HepG2 (cell line): ENCODE results near the gene EPB41L2. TPM values are rescaled to one million over a fixed set of nuclear protein-coding genes. Genes with fewer than 3 reads are reported as not detected.

Experiments used
- FOXP1 ChIP-seq, 2 experiments: fragments of 450-650 bp in 1 of 2; IDR thresholded peaks; 2 replicates each; pipeline ENCODE4 v1.6.1; 2017 to 2018; ENCODE audit warnings: antibody characterized with exemption in 1 of 2
- GZF1 ChIP-seq: sonication (generic); formaldehyde crosslinking; IDR thresholded peaks from 2 replicates; pipeline ENCODE4 v1.5.1; 2020; ENCODE audit warnings: mild to moderate bottlenecking, missing genetic modification reagents
- HNF4G ChIP-seq, 2 experiments: sonication (generic) in 1 of 2; formaldehyde crosslinking in 1 of 2; IDR thresholded peaks; 2 replicates each; pipeline versions ENCODE4 v1.4.0 to v1.6.1; 2011 to 2020; ENCODE audit warnings: borderline replicate concordance in 2 of 2, low read depth in 2 of 2, mild to moderate bottlenecking in 2 of 2, low read length in 1 of 2, missing genetic modification reagents in 1 of 2, moderate library complexity in 1 of 2
- LRRFIP1 ChIP-seq: sonication (generic); formaldehyde crosslinking; conservative IDR thresholded peaks from 2 replicates; pipeline ENCODE4 v1.4.0; 2020; ENCODE audit warnings: missing genetic modification reagents
- MATR3 ChIP-seq: sonication (generic); formaldehyde crosslinking; IDR thresholded peaks from 2 replicates; pipeline ENCODE4 v1.4.0; 2020; ENCODE audit warnings: missing genetic modification reagents
- PAWR ChIP-seq: sonication (generic); formaldehyde crosslinking; IDR thresholded peaks from 2 replicates; pipeline ENCODE4 v1.4.0; 2020; ENCODE audit warnings: missing genetic modification reagents, mild to moderate bottlenecking, borderline replicate concordance
- POLR2A ChIP-seq, 2 experiments: IDR thresholded peaks; 2 replicates each; pipeline ENCODE4 v1.6.1; 2011; ENCODE audit warnings: low read depth in 2 of 2, low read length in 2 of 2, mild to moderate bottlenecking in 1 of 2, moderate library complexity in 1 of 2; ENCODE audit not compliant: insufficient read depth in 1 of 2
- SMAD9 ChIP-seq: sonication (generic); formaldehyde crosslinking; IDR thresholded peaks from 2 replicates; pipeline ENCODE4 v1.5.1; 2020; ENCODE audit warnings: mild to moderate bottlenecking, missing genetic modification reagents
- THRA ChIP-seq: sonication (generic); formaldehyde crosslinking; IDR thresholded peaks from 2 replicates; pipeline ENCODE4 v1.4.0; 2020; ENCODE audit warnings: missing genetic modification reagents, borderline replicate concordance
- WIZ ChIP-seq: sonication (generic); formaldehyde crosslinking; IDR thresholded peaks from 2 replicates; pipeline ENCODE4 v1.5.1; 2020; ENCODE audit warnings: mild to moderate bottlenecking, missing genetic modification reagents
- ZFYVE20 ChIP-seq: sonication (generic); formaldehyde crosslinking; IDR thresholded peaks from 2 replicates; pipeline ENCODE4 v1.8.0; 2023; ENCODE audit warnings: low read depth, mild to moderate bottlenecking, moderate library complexity, missing genetic modification reagents, borderline replicate concordance
- ZNF136 ChIP-seq: sonication (generic); formaldehyde crosslinking; IDR thresholded peaks from 2 replicates; pipeline ENCODE4 v1.8.1; 2022; ENCODE audit warnings: low read depth, mild to moderate bottlenecking, moderate library complexity, missing genetic modification reagents
- ZNF318 ChIP-seq: sonication (generic); formaldehyde crosslinking; IDR thresholded peaks from 2 replicates; pipeline ENCODE4 v1.4.0; 2020; ENCODE audit warnings: mild to moderate bottlenecking, missing genetic modification reagents
- ZNF550 ChIP-seq: sonication (generic); formaldehyde crosslinking; IDR thresholded peaks from 2 replicates; pipeline ENCODE4 v1.4.0; 2020; ENCODE audit warnings: mild to moderate bottlenecking, missing genetic modification reagents, borderline replicate concordance
- ZNF724P ChIP-seq: sonication (generic); formaldehyde crosslinking; IDR thresholded peaks from 2 replicates; pipeline ENCODE4 v1.8.0; 2022; ENCODE audit warnings: missing genetic modification reagents, borderline replicate concordance
- ZSCAN20 ChIP-seq: sonication (generic); formaldehyde crosslinking; IDR thresholded peaks from 2 replicates; pipeline ENCODE4 v1.4.0; 2020; ENCODE audit warnings: missing genetic modification reagents, mild to moderate bottlenecking, borderline replicate concordance
- polyA plus RNA-seq, 8 experiments: library from polyadenylated mRNA; depleted of rRNA in 3 of 8; stranded (reverse) in 7 of 8; unstranded in 1 of 8; fragments of >200 nt; fragmentation: Illumina TruSeq in 4 of 8; extraction: Trizol in 4 of 8; gene quantifications; 2 replicates each; pipeline versions ENCODE4 v1.2.1 to v1.2.3, GENCODE V29; 2011 to 2016; ENCODE audit warnings: low read depth in 4 of 8, missing spikeins in 1 of 8, mixed read lengths in 1 of 8; ENCODE audit not compliant: insufficient read depth in 1 of 8
- total RNA-seq, 5 experiments: library from RNA; depleted of rRNA; stranded (reverse); fragments of >200 nt; fragmentation: Illumina TruSeq; extraction: Trizol; gene quantifications; 2 replicates each; pipeline ENCODE4 v1.2.3, GENCODE V29; 2016; ENCODE audit warnings: low read depth in 1 of 5

EPB41L2 gene
- total and polyA plus RNA-seq, 2 of the 13 experiments (the other 11 are each of a cell fraction or from before 2014, with no cell fraction given): 41.7 to 56.4 TPM

- no peak for TF ChIP-seq LRRFIP1 (CRISPR knock-in tag)
- no peak for TF ChIP-seq SMAD9 (CRISPR knock-in tag)
- TF ChIP-seq MATR3 (CRISPR knock-in tag): no peak
- no peak for TF ChIP-seq GZF1 (CRISPR knock-in tag)
- TF ChIP-seq FOXP1 (IDR thresholded peaks at IDR 0.05): no peak
- 0 out of 2 replicates have a peak, but pooled peaks have one; percentile 22 for TF ChIP-seq FOXP1 (CRISPR knock-in tag; IDR thresholded peaks at IDR 0.05)
- TF ChIP-seq PAWR (CRISPR knock-in tag): no peak
- no peak for TF ChIP-seq ZNF550 (CRISPR knock-in tag)
- no peak for TF ChIP-seq ZNF318 (CRISPR knock-in tag)
- TF ChIP-seq WIZ: no peak; the same call in 1 of the 2 replicates
- no peak for TF ChIP-seq POLR2A (IDR thresholded peaks at IDR 0.05; ENCODE audit: insufficient read depth in 1 of 2, low read depth in 2 of 2, low read length in 2 of 2)
- no peak for TF ChIP-seq THRA
- TF ChIP-seq ZNF724P: no peak
- no peak for TF ChIP-seq ZFYVE20
- TF ChIP-seq ZNF136: no peak
- TF ChIP-seq HNF4G (IDR thresholded peaks at IDR 0.05; ENCODE audit: borderline replicate concordance, low read depth, low read length): no peak
- no peak for TF ChIP-seq HNF4G (CRISPR knock-in tag; IDR thresholded peaks at IDR 0.05; ENCODE audit: borderline replicate concordance, low read depth)
- TF ChIP-seq ZSCAN20 (CRISPR knock-in tag): no peak
These were observed 236.4 kb downstream of the EPB41L2 start (continued) for GRCh38 chr6:130826442-130827246.
